GM21447 (cell line): ENCODE measurements around the gene RPN2.

Source experiments
- ATAC-seq: cut with Tn5 transposase; IDR thresholded peaks from one replicate; pipeline ENCODE4 v1.9.1; 2021; ENCODE audit not compliant: unreplicated experiment

Gene RPN2

GRCh38 chr20:37179683-37180524 is 774 bp downstream of the RPN2 start:
- ATAC-seq = no peak

GRCh38 chr20:37185686-37186085 is 6.6 kb downstream of the RPN2 start:
- no peak for ATAC-seq

GRCh38 chr20:37188787-37189186 is 9.7 kb downstream of the RPN2 start:
- ATAC-seq = no peak

- ATAC-seq = peak; percentile 53
Measured at GRCh38 chr20:37189416-37190016, 10.4 kb downstream of the RPN2 start.

GRCh38 chr20:37190354-37191112 is 11.4 kb downstream of the RPN2 start:
- ATAC-seq = no peak

- ATAC-seq = no peak
Measured at GRCh38 chr20:37192137-37192854, 13.2 kb downstream of the RPN2 start.

- no peak for ATAC-seq
Measured at GRCh38 chr20:37193226-37193625, 14.1 kb downstream of the RPN2 start.

- ATAC-seq = no peak
Measured at GRCh38 chr20:37193821-37194220, 14.7 kb downstream of the RPN2 start.

GRCh38 chr20:37194621-37195417 is 15.7 kb downstream of the RPN2 start:
- ATAC-seq = no peak

- no peak for ATAC-seq
Measured at GRCh38 chr20:37198932-37199660, 20.0 kb downstream of the RPN2 start.

GRCh38 chr20:37200376-37200775 is 21.2 kb downstream of the RPN2 start:
- ATAC-seq = no peak

- no peak for ATAC-seq
Measured at GRCh38 chr20:37200926-37201826, 22.0 kb downstream of the RPN2 start.

- no peak for ATAC-seq
Measured at GRCh38 chr20:37201827-37202162, 22.7 kb downstream of the RPN2 start.

- ATAC-seq = no peak
Measured at GRCh38 chr20:37202267-37202943, 23.3 kb downstream of the RPN2 start.

- no peak for ATAC-seq
Measured at GRCh38 chr20:37204056-37204455, 24.9 kb downstream of the RPN2 start.

GRCh38 chr20:37205130-37205529 is 26.0 kb downstream of the RPN2 start:
- no peak for ATAC-seq

- ATAC-seq = no peak
Measured at GRCh38 chr20:37205794-37206193, 26.7 kb downstream of the RPN2 start.

GRCh38 chr20:37207171-37207570 is 28.0 kb downstream of the RPN2 start:
- ATAC-seq = no peak
